AG09319 (cell line): ENCODE data around the gene TMEM79.
A peak's percentile ranks its signal among the peaks of the same experiment; 100 is the strongest.

ENCODE experiments used
- DNase-seq: peaks from one replicate; pipeline ENCODE4 v3.0.0-alpha.2; 2010; ENCODE audit warnings: low read depth; ENCODE audit errors: extremely low read depth
- CTCF ChIP-seq: IDR thresholded peaks from 2 replicates; pipeline ENCODE4 v1.5.1; 2011; ENCODE audit warnings: low read depth, mild to moderate bottlenecking, inconsistent platforms, low read length, moderate library complexity

TMEM79 gene

GRCh38 chr1:156336242-156336641, 52.1 kb downstream of the TMEM79 start:
- no peak for TF ChIP-seq CTCF
- DNase-seq = no peak

- TF ChIP-seq CTCF = no peak
- no peak for DNase-seq
These were observed 53.1 kb downstream of the TMEM79 start for GRCh38 chr1:156337052-156337887.

- no peak for DNase-seq
- TF ChIP-seq CTCF = peak; percentile 5
These were observed 53.7 kb downstream of the TMEM79 start for GRCh38 chr1:156337888-156338179.

DNA sequence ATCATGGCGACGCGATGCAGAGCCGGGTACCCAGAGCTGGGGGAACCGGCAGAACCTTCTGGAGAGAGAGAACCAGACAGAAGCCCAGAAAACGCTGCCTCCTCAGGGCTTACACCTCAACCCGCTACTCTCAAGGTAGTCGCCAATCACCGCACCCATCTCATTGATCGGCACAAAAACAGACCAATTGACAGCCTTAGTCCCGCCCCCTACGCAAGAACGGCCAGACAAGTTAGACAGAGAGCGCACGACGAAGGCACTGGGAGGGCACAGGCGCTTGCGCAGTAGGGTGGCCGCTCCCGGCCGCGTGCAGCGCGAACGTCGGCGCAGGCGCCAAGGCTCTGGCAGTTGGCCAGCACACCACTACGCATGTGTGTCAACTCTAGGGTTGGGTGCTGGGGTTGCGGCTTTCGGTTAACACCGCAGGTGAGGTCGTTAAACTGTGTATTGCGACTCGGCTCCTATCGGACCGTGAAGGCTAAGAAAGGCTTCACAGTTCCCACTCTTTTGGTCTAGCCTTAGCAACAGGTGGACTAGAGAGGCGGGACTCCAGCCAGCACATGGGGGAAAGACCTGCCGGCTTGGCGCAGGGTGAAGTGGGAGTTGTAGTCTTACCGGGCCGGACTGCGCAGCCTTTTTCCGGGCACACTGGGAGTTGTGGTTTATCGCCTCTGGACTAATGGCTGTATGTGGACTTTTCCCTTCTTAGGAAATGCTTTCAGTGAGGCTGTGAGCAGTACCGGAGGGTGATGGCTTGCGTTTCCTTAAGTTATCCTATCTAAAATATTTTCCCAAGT, 54.3 kb downstream of the TMEM79 start, which contains the start of the genes CCT3 and TSACC:
Gene CCT3 (minus strand): TSS at position 113 of the 797 bp plus-strand sequence. CDS start 108 bp downstream, at position 5.
Gene TSACC (plus strand): TSS at position 347 of the 797 bp plus-strand sequence. CDS start 1,232 bp downstream, outside the sequence.
- no peak for TF ChIP-seq CTCF
- peak; percentile 100 for DNase-seq
